OCI-LY7 (cell line): ENCODE measurements around the gene RNF43. TPM values are rescaled to one million over a fixed set of nuclear protein-coding genes. Genes with fewer than 3 reads are reported as not detected.

Experiments used
- BruUV-seq: library from RNA; stranded (reverse); fragments of 400-500 nt; replicated peaks from 2 replicates; lab custom pipeline; 2021; lab: Mats Ljungman, UMichigan
- CTCF ChIA-PET: fragments of 300-600 bp; sonication (Branson Sonifier 250); formaldehyde crosslinking; loops from one replicate; lab custom pipeline; 2022; ENCODE audit warnings: antibody characterized with exemption; ENCODE audit not compliant: unreplicated experiment; lab: Charles Lee
- POLR2A ChIA-PET: fragments of 300-600 bp; sonication (Branson Sonifier 250); formaldehyde crosslinking; loops from one replicate; lab custom pipeline; 2022; ENCODE audit warnings: antibody characterized with exemption; lab: Charles Lee
- DNase-seq: peaks from one replicate; pipeline ENCODE4 v3.0.0-alpha.2; 2015; ENCODE audit warnings: low spot score
- H2AFZ ChIP-seq: fragments of 200-600 bp; sonication (generic), shearing (Covaris generic); 2 replicates; pipeline ENCODE4 v1.6.1; 2014; ENCODE audit warnings: mild to moderate bottlenecking, antibody characterized with exemption, low read length, moderate library complexity
- H3K27ac ChIP-seq: fragments of 200-600 bp; sonication (generic); 2 replicates; pipeline ENCODE4 v1.5.1; 2014; ENCODE audit warnings: mixed run types, low read depth, mild to moderate bottlenecking, moderate library complexity, low read length, inconsistent platforms; ENCODE audit not compliant: poor library complexity, severe bottlenecking
- H3K36me3 ChIP-seq: fragments of 200-600 bp; sonication (generic); 2 replicates; pipeline ENCODE4 v1.6.1; 2014; ENCODE audit warnings: mild to moderate bottlenecking, antibody characterized with exemption, low read length, moderate library complexity, mixed read lengths; ENCODE audit not compliant: insufficient read depth
- H3K4me1 ChIP-seq: fragments of 200-600 bp; sonication (generic); 2 replicates; pipeline ENCODE4 v1.5.1; 2014; ENCODE audit warnings: mild to moderate bottlenecking, low read length; ENCODE audit not compliant: insufficient read depth, poor library complexity, severe bottlenecking
- H3K4me2 ChIP-seq: fragments of 200-600 bp; sonication (generic); 2 replicates; pipeline ENCODE4 v1.6.1; 2014; ENCODE audit warnings: mild to moderate bottlenecking, low read length
- H3K4me3 ChIP-seq: fragments of 200-600 bp; sonication (generic); 2 replicates; pipeline ENCODE4 v1.5.1; 2014; ENCODE audit warnings: mild to moderate bottlenecking, low read depth, low read length; ENCODE audit not compliant: poor library complexity, severe bottlenecking
- H3K79me2 ChIP-seq: fragments of 200-600 bp; sonication (generic); 2 replicates; pipeline ENCODE4 v1.6.1; 2016; ENCODE audit warnings: low read depth, mild to moderate bottlenecking, low read length, moderate library complexity, mixed read lengths; ENCODE audit not compliant: insufficient read depth
- H3K9me2 ChIP-seq: fragments of 200-600 bp; sonication (generic); 2 replicates; pipeline ENCODE4 v1.6.1; 2016; ENCODE audit warnings: mild to moderate bottlenecking, low read length, mixed read lengths; ENCODE audit not compliant: insufficient read depth
- H3K9me3 ChIP-seq: fragments of 200-600 bp; sonication (generic); 2 replicates; pipeline ENCODE4 v1.6.1; 2014; ENCODE audit warnings: mild to moderate bottlenecking, mixed run types, low read length, mixed read lengths
- H4K20me1 ChIP-seq: fragments of 200-600 bp; sonication (generic); 2 replicates; pipeline ENCODE4 v1.6.1; 2014; ENCODE audit warnings: mild to moderate bottlenecking, antibody characterized with exemption, low read length, moderate library complexity, mixed read lengths; ENCODE audit not compliant: insufficient read depth
- EZH2phosphoT487 ChIP-seq: fragments of 200-600 bp; sonication (generic); IDR thresholded peaks from 2 replicates; pipeline ENCODE4 v1.6.1; 2018; ENCODE audit warnings: low read depth, borderline replicate concordance, mild to moderate bottlenecking, mixed run types, antibody characterized with exemption, low read length, moderate library complexity, mixed read lengths
- intact Hi-C: fragments of 100-400 bp; cut with micrococcal nuclease; formaldehyde crosslinking; loops from one replicate; pipeline ENCODE4 v1.10.0; 2022; ENCODE audit not compliant: unreplicated experiment
- total RNA-seq, 2 experiments: library from RNA; depleted of rRNA in 1 of 2; stranded (reverse); fragments of >200 nt in 1 of 2; shearing (Covaris generic) in 1 of 2; gene quantifications; 2 replicates each; pipeline ENCODE4 v1.2.3, GENCODE V29; 2014 to 2022
- TF ChIP-seq, protein P1 (sequence below): fragments of 200-600 bp; sonication (generic); conservative IDR thresholded peaks from 2 replicates; pipeline ENCODE4 v1.5.1; 2014; ENCODE audit warnings: mild to moderate bottlenecking, antibody characterized with exemption, low read length, moderate library complexity, mixed read lengths

Gene RNF43
- total RNA-seq, 2 experiments from 2014 or later, result 0.19 to 0.80 TPM

DNA sequence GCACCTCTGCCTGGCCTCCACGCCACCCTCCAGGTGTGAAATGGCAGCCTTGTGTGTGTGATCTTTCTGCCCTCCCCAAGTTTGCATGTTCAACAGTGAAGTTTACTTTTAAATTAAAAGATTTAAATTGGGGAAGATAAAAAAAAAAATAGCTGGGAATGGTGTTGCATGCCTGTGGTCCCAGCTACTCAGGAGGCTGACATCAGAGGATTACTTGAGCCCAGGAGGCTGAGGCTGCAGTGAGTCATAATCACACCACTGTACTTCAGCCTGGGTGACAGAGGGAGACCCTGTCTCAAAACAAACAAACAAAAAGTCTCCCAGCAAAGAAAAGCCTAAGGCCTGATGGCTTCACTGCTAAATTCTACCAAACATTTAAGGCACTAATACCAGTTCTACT lies 35.4 kb upstream of the RNF43 start:
- H3K4me1 ChIP-seq, result no peaks in the 10 kb centered on the region
- no peaks in the 10 kb centered on the region for H3K9me2 ChIP-seq
- no peak overlapping the region for H3K4me2 ChIP-seq
- intact Hi-C loops, result no loop called here
- H4K20me1 ChIP-seq, result no peaks in the 10 kb centered on the region
- CTCF ChIA-PET, result no interaction called here
- POLR2A ChIA-PET, result no interaction called here
- no peaks in the 10 kb centered on the region for H3K36me3 ChIP-seq
- no peak for DNase-seq
- BruUV-seq, result no TSS peak
- H3K27ac ChIP-seq, result no peak overlapping the region
- H3K9me3 ChIP-seq, result no peaks in the 10 kb centered on the region
- H3K4me3 ChIP-seq, result no peak overlapping the region
- no peaks in the 10 kb centered on the region for H3K79me2 ChIP-seq
- TF ChIP-seq EZH2phosphoT487, result no peak
- TF ChIP-seq, protein P1, sequence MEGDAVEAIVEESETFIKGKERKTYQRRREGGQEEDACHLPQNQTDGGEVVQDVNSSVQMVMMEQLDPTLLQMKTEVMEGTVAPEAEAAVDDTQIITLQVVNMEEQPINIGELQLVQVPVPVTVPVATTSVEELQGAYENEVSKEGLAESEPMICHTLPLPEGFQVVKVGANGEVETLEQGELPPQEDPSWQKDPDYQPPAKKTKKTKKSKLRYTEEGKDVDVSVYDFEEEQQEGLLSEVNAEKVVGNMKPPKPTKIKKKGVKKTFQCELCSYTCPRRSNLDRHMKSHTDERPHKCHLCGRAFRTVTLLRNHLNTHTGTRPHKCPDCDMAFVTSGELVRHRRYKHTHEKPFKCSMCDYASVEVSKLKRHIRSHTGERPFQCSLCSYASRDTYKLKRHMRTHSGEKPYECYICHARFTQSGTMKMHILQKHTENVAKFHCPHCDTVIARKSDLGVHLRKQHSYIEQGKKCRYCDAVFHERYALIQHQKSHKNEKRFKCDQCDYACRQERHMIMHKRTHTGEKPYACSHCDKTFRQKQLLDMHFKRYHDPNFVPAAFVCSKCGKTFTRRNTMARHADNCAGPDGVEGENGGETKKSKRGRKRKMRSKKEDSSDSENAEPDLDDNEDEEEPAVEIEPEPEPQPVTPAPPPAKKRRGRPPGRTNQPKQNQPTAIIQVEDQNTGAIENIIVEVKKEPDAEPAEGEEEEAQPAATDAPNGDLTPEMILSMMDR, result no peak
- no peak overlapping the region for H2AFZ ChIP-seq

DNA sequence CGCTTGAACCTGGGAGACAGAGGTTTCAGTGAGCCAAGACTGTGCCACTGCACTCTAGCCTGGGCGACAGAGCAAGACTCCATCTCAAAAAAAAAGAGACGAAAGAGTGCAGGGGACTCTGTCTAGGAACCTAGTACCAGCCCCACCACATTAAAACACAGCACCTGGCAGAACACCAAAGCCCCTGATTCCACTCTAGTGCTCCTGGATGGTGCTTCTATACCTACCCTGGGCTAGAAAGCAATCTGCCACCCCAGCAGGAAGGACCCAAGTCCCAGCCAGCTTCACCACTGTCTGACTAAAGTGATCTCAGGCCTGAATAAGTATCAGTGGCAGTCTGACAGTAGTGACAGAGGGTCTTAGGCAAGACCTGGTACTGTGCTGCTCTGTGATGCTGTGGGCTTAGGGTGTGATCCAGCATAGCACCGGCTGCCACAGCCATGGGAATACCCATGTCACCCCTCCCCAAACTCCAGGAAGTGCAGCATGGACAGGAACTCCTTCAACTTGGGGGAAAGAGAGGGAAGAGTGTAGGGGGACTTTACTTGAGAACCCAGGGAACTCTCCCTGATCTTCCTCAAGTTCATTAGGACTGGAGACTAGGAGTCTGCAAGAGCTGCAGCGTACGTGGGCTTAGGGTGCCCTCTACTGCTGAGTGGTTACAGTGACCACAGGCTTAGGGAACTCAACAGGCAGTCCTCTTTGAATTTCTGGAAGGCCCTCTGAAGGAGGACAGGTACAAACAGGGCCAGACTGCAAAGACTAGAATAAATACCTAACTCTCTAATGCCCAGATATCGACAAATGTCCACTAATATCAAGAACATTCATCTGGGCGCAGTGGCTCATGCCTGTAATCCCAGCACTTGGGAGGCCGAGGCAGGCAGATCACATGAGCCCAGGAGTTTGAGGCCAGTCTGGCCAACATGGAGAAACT lies 30.0 kb upstream of the RNF43 start:
- intact Hi-C loops, result loop anchor here (1.0 kb wide), 5 partner anchors 130 to 247 kb away; no protein-coding TSS in a partner anchor
- CTCF ChIA-PET, result no interaction called here
- no peaks in the 10 kb centered on the region for H3K4me1 ChIP-seq
- BruUV-seq, result no TSS peak
- H4K20me1 ChIP-seq, result no peaks in the 10 kb centered on the region
- peaks cover 8% of the 10 kb centered on the region; the same call in 1 of the 2 replicates for H3K9me3 ChIP-seq
- peak; percentile 85 for DNase-seq
- POLR2A ChIA-PET, result interaction anchor here (0.6 kb wide), 1 partner anchor 146 kb away, joined by 3 read pairs; no protein-coding TSS in a partner anchor
- no peak overlapping the region for H3K27ac ChIP-seq
- H3K36me3 ChIP-seq, result no peaks in the 10 kb centered on the region
- H3K4me2 ChIP-seq, result no peak overlapping the region
- no peak overlapping the region for H3K4me3 ChIP-seq
- no peak overlapping the region for H2AFZ ChIP-seq
- TF ChIP-seq EZH2phosphoT487, result no peak
- TF ChIP-seq, protein P1, result peak; percentile 93
- no peaks in the 10 kb centered on the region for H3K79me2 ChIP-seq
- H3K9me2 ChIP-seq, result no peaks in the 10 kb centered on the region
